Neutrophil (primary cell): Measurements from ENCODE around the gene BCAS3.

Experiments used
- H3K27ac ChIP-seq: fragments of 200-600 bp; sonication (generic); 2 replicates; pipeline ENCODE4 v1.5.1; 2016; ENCODE audit warnings: mild to moderate bottlenecking, moderate library complexity
- H3K27me3 ChIP-seq: fragments of 200-600 bp; sonication (generic); 2 replicates; pipeline ENCODE4 v1.6.0; 2016; ENCODE audit warnings: mild to moderate bottlenecking
- H3K36me3 ChIP-seq: fragments of 200-600 bp; sonication (generic); 2 replicates; pipeline ENCODE4 v1.5.1; 2017
- H3K4me1 ChIP-seq, 2 experiments: fragments of 200-600 bp in 1 of 2; sonication (generic) in 1 of 2; 1 replicate in 1 of 2; 2 replicates in 1 of 2; pipeline versions ENCODE4 v1.5.1 to v1.6.1; 2013 to 2016; ENCODE audit warnings: low read depth in 1 of 2, low read length in 1 of 2, mild to moderate bottlenecking in 1 of 2, moderate library complexity in 1 of 2; ENCODE audit not compliant: control insufficient read depth in 1 of 2, insufficient read depth in 1 of 2
- H3K4me3 ChIP-seq, 2 experiments: fragments of 200-600 bp in 1 of 2; sonication (generic) in 1 of 2; 1 replicate in 1 of 2; 2 replicates in 1 of 2; pipeline ENCODE4 v1.5.1; 2013 to 2016; ENCODE audit warnings: low read depth in 1 of 2, low read length in 1 of 2, mild to moderate bottlenecking in 1 of 2, moderate library complexity in 1 of 2
- H3K9me3 ChIP-seq: fragments of 200-600 bp; sonication (generic); 2 replicates; pipeline ENCODE4 v1.5.1; 2016
- TF ChIP-seq, protein P1 (sequence below): fragments of 200-600 bp; sonication (generic); IDR thresholded peaks from 2 replicates; pipeline ENCODE4 v1.5.1; 2016; ENCODE audit warnings: antibody characterized with exemption

Gene BCAS3

DNA sequence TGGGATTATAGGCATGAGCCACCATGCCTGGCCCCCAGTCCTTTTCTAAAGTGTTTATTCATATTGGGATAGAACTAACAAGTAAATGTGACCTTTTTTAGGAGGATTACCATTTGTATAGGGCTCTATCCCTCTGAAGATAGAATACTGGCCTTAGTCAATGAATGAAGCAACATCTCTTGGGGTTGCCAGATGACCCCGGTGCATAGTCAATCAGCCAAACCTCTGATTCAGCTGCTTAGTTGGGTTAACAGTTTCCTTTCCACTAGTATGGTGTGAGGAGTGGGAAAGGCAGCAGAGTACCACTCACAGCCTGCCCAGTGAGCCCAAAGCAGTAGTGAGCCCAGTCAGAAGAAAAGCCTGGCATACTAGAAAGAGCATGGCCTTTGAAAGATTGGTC, 627.4 kb downstream of the BCAS3 start:
- no peak overlapping the region for H3K4me3 ChIP-seq
- TF ChIP-seq, protein P1, sequence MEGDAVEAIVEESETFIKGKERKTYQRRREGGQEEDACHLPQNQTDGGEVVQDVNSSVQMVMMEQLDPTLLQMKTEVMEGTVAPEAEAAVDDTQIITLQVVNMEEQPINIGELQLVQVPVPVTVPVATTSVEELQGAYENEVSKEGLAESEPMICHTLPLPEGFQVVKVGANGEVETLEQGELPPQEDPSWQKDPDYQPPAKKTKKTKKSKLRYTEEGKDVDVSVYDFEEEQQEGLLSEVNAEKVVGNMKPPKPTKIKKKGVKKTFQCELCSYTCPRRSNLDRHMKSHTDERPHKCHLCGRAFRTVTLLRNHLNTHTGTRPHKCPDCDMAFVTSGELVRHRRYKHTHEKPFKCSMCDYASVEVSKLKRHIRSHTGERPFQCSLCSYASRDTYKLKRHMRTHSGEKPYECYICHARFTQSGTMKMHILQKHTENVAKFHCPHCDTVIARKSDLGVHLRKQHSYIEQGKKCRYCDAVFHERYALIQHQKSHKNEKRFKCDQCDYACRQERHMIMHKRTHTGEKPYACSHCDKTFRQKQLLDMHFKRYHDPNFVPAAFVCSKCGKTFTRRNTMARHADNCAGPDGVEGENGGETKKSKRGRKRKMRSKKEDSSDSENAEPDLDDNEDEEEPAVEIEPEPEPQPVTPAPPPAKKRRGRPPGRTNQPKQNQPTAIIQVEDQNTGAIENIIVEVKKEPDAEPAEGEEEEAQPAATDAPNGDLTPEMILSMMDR = no peak
- H3K36me3 ChIP-seq = no peaks in the 10 kb centered on the region
- H3K27me3 ChIP-seq = no peaks in the 10 kb centered on the region
- H3K27ac ChIP-seq = no peak overlapping the region
- no peaks in the 10 kb centered on the region for H3K9me3 ChIP-seq
- H3K4me1 ChIP-seq = no peaks in the 10 kb centered on the region

- no peaks in the 10 kb centered on the region for H3K4me1 ChIP-seq
- no peaks in the 10 kb centered on the region for H3K36me3 ChIP-seq
- no peaks in the 10 kb centered on the region for H3K9me3 ChIP-seq
- no peaks in the 10 kb centered on the region for H3K27me3 ChIP-seq
- TF ChIP-seq, protein P1 = no peak
- no peak overlapping the region for H3K27ac ChIP-seq
- no peak overlapping the region for H3K4me3 ChIP-seq
These were observed 628.4 kb downstream of the BCAS3 start for GRCh38 chr17:61306003-61306402.

- Histone ChIP-seq H3K36me3 (no peaks in the 10 kb centered on the region), H3K27ac (no peak overlapping the region), H3K9me3 (no peaks in the 10 kb centered on the region), H3K27me3 (no peaks in the 10 kb centered on the region), H3K4me1 (no peaks in the 10 kb centered on the region), H3K4me3 (no peak overlapping the region)
- TF ChIP-seq, protein P1 = no peak
These were observed 630.5 kb downstream of the BCAS3 start for GRCh38 chr17:61307905-61308886.

- no peak overlapping the region for H3K27ac ChIP-seq
- H3K4me3 ChIP-seq = no peak overlapping the region
- TF ChIP-seq, protein P1 = no peak
- H3K9me3 ChIP-seq = no peaks in the 10 kb centered on the region
- H3K27me3 ChIP-seq = no peaks in the 10 kb centered on the region
- no peaks in the 10 kb centered on the region for H3K4me1 ChIP-seq
- no peaks in the 10 kb centered on the region for H3K36me3 ChIP-seq
These were observed 632.0 kb downstream of the BCAS3 start for GRCh38 chr17:61309362-61310256.

DNA sequence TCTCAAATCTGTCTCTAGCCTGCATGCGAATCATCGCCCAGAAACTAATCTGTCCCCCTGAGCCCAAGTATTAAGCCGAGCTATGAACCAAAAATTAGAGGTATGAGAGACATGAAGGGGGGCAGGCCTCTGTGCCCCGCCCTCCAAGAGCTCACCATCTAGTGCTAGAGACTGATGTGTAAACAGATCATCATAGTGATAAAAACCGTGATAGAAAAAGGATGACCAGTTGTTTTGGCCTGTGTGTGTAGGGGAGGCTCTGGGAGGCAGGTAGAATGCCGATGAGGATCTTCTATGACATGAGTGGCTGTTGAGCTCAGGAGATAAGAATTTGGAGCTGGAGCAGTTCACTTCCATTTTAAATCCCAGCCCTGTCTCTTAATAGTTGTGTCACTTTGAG, 632.9 kb downstream of the BCAS3 start:
- no peaks in the 10 kb centered on the region for H3K4me1 ChIP-seq
- TF ChIP-seq, protein P1 = no peak
- no peaks in the 10 kb centered on the region for H3K9me3 ChIP-seq
- H3K36me3 ChIP-seq = no peaks in the 10 kb centered on the region
- no peak overlapping the region for H3K4me3 ChIP-seq
- no peaks in the 10 kb centered on the region for H3K27me3 ChIP-seq
- no peak overlapping the region for H3K27ac ChIP-seq
